ENCODE measurements around the gene CCDC170. TPM values are rescaled to one million over a fixed set of nuclear protein-coding genes. Genes with fewer than 3 reads are reported as not detected.
"Not testable (repeated sequence)": the region's sequence is repeated elsewhere in the genome, so short reads cannot be mapped to it uniquely, and the experiment has no call there.

The CCDC170 gene
- 0.22 TPM for polyA plus RNA-seq (2013, experiment 1 of 2)
- polyA plus RNA-seq (2013, experiment 2 of 2): 0.56 TPM

- 1% methylated on average over 32 to 45 of the region's 58 CpGs for WGBS, 2 experiments (ENCODE audit: insufficient coverage in 2 of 2)
- H3K36me3 ChIP-seq (ENCODE audit: control insufficient read depth, insufficient read depth, low read length): no peaks in the 10 kb centered on the region
- no peaks in the 10 kb centered on the region for H3K9me3 ChIP-seq (ENCODE audit: control insufficient read depth, low read length)
- peak within 1 kb of the TSS; percentile 53 for H3K27ac ChIP-seq (ENCODE audit: low read depth, low read length, severe bottlenecking)
- H3K4me3 ChIP-seq (ENCODE audit: extremely low read depth, insufficient read depth, low read length, poor library complexity, severe bottlenecking): peak within 1 kb of the TSS; percentile 59
- no peaks in the 10 kb centered on the region for H3K4me1 ChIP-seq (ENCODE audit: control insufficient read depth, insufficient read depth, low read length, poor library complexity, severe bottlenecking)
Observed at GRCh38 chr6:151493804-151494234, at the start of gene CCDC170. Gene CCDC170 (plus strand): TSS chr6:151494017. CDS start chr6:151494129, 112 bp downstream.

GRCh38 chr6:151445482-151445881 is 48.3 kb upstream of the CCDC170 start:
- WGBS, 2 experiments (ENCODE audit: insufficient coverage in 2 of 2): 94% methylated on average over 2 of the region's 5 CpGs; no CpG with 5 or more reads in 1 of the 2 experiments
- H3K4me1 ChIP-seq (ENCODE audit: control insufficient read depth, insufficient read depth, low read length, poor library complexity, severe bottlenecking): peaks cover 7% of the 10 kb centered on the region
- H3K36me3 ChIP-seq (ENCODE audit: control insufficient read depth, insufficient read depth, low read length): peaks cover 30% of the 10 kb centered on the region
- H3K27ac ChIP-seq (ENCODE audit: low read depth, low read length, severe bottlenecking): no peak overlapping the region
- no peak overlapping the region for H3K4me3 ChIP-seq (ENCODE audit: extremely low read depth, insufficient read depth, low read length, poor library complexity, severe bottlenecking)
- H3K9me3 ChIP-seq (ENCODE audit: control insufficient read depth, low read length): no peaks in the 10 kb centered on the region

- WGBS, 2 experiments (ENCODE audit: insufficient coverage in 2 of 2): 100% methylated on average over 2 to 3 of the region's 4 CpGs
- peaks cover 7% of the 10 kb centered on the region for H3K4me1 ChIP-seq (ENCODE audit: control insufficient read depth, insufficient read depth, low read length, poor library complexity, severe bottlenecking)
- H3K4me3 ChIP-seq (ENCODE audit: extremely low read depth, insufficient read depth, low read length, poor library complexity, severe bottlenecking): no peak overlapping the region
- no peaks in the 10 kb centered on the region for H3K9me3 ChIP-seq (ENCODE audit: control insufficient read depth, low read length)
- no peak overlapping the region for H3K27ac ChIP-seq (ENCODE audit: low read depth, low read length, severe bottlenecking)
- peaks cover 25% of the 10 kb centered on the region for H3K36me3 ChIP-seq (ENCODE audit: control insufficient read depth, insufficient read depth, low read length)
Observed at GRCh38 chr6:151447237-151447636, 46.6 kb upstream of the CCDC170 start.

GRCh38 chr6:151448623-151449022 is 45.2 kb upstream of the CCDC170 start:
- 90 to 94% methylated on average over 9 to 12 of the region's 12 CpGs for WGBS, 2 experiments (ENCODE audit: insufficient coverage in 2 of 2)
- H3K27ac ChIP-seq (ENCODE audit: low read depth, low read length, severe bottlenecking): no peak overlapping the region
- peaks cover 17% of the 10 kb centered on the region for H3K36me3 ChIP-seq (ENCODE audit: control insufficient read depth, insufficient read depth, low read length)
- no peaks in the 10 kb centered on the region for H3K9me3 ChIP-seq (ENCODE audit: control insufficient read depth, low read length)
- peaks cover 5% of the 10 kb centered on the region for H3K4me1 ChIP-seq (ENCODE audit: control insufficient read depth, insufficient read depth, low read length, poor library complexity, severe bottlenecking)
- H3K4me3 ChIP-seq (ENCODE audit: extremely low read depth, insufficient read depth, low read length, poor library complexity, severe bottlenecking): no peak overlapping the region

GRCh38 chr6:151450928-151451327 is 42.9 kb upstream of the CCDC170 start:
- H3K27ac ChIP-seq (ENCODE audit: low read depth, low read length, severe bottlenecking); H3K4me1 ChIP-seq (ENCODE audit: control insufficient read depth, insufficient read depth, low read length, poor library complexity, severe bottlenecking); H3K36me3 ChIP-seq (ENCODE audit: control insufficient read depth, insufficient read depth, low read length); H3K9me3 ChIP-seq (ENCODE audit: control insufficient read depth, low read length): not testable (repeated sequence)
- 58% methylated on average over 2 of the region's 6 CpGs; no CpG with 5 or more reads in 1 of the 2 experiments for WGBS, 2 experiments (ENCODE audit: insufficient coverage in 2 of 2)
- H3K4me3 ChIP-seq (ENCODE audit: extremely low read depth, insufficient read depth, low read length, poor library complexity, severe bottlenecking): peak overlapping the region; percentile 68

GRCh38 chr6:151451417-151451949 is 42.3 kb upstream of the CCDC170 start:
- H3K27ac ChIP-seq (ENCODE audit: low read depth, low read length, severe bottlenecking): peak overlapping the region; percentile 87
- H3K4me1 ChIP-seq (ENCODE audit: control insufficient read depth, insufficient read depth, low read length, poor library complexity, severe bottlenecking): peaks cover 2% of the 10 kb centered on the region
- no peaks in the 10 kb centered on the region for H3K9me3 ChIP-seq (ENCODE audit: control insufficient read depth, low read length)
- 4% methylated on average over 17 to 21 of the region's 22 CpGs for WGBS, 2 experiments (ENCODE audit: insufficient coverage in 2 of 2)
- no peaks in the 10 kb centered on the region for H3K36me3 ChIP-seq (ENCODE audit: control insufficient read depth, insufficient read depth, low read length)
- H3K4me3 ChIP-seq (ENCODE audit: extremely low read depth, insufficient read depth, low read length, poor library complexity, severe bottlenecking): peak overlapping the region; percentile 68

GRCh38 chr6:151451950-151452749 is 41.7 kb upstream of the CCDC170 start, which contains the start of gene RMND1:
Gene RMND1 (minus strand): TSS chr6:151452126. CDS start chr6:151445811, 6,315 bp downstream.
- WGBS, 2 experiments (ENCODE audit: insufficient coverage in 2 of 2): 0% methylated on average over 67 to 68 of the region's 74 CpGs
- H3K9me3 ChIP-seq (ENCODE audit: control insufficient read depth, low read length): no peaks in the 10 kb centered on the region
- H3K27ac ChIP-seq (ENCODE audit: low read depth, low read length, severe bottlenecking): peak within 1 kb of the TSS; percentile 89
- no peaks in the 10 kb centered on the region for H3K36me3 ChIP-seq (ENCODE audit: control insufficient read depth, insufficient read depth, low read length)
- H3K4me3 ChIP-seq (ENCODE audit: extremely low read depth, insufficient read depth, low read length, poor library complexity, severe bottlenecking): peak within 1 kb of the TSS; percentile 68
- peaks cover 2% of the 10 kb centered on the region for H3K4me1 ChIP-seq (ENCODE audit: control insufficient read depth, insufficient read depth, low read length, poor library complexity, severe bottlenecking)

- Histone ChIP-seq H3K27ac (ENCODE audit: low read depth, low read length, severe bottlenecking) (peak overlapping the region; percentile 89), H3K4me3 (ENCODE audit: extremely low read depth, insufficient read depth, low read length, poor library complexity, severe bottlenecking) (peak overlapping the region; percentile 68), H3K4me1 (ENCODE audit: control insufficient read depth, insufficient read depth, low read length, poor library complexity, severe bottlenecking) (peaks cover 2% of the 10 kb centered on the region), H3K9me3 (ENCODE audit: control insufficient read depth, low read length) (no peaks in the 10 kb centered on the region), H3K36me3 (ENCODE audit: control insufficient read depth, insufficient read depth, low read length) (peaks cover 2% of the 10 kb centered on the region)
- WGBS, 2 experiments (ENCODE audit: insufficient coverage in 2 of 2): 0 to 7% methylated on average over 5 to 11 of the region's 24 CpGs
Observed at GRCh38 chr6:151452750-151453427, 40.9 kb upstream of the CCDC170 start.

- H3K4me3 ChIP-seq (ENCODE audit: extremely low read depth, insufficient read depth, low read length, poor library complexity, severe bottlenecking); H3K9me3 ChIP-seq (ENCODE audit: control insufficient read depth, low read length); H3K4me1 ChIP-seq (ENCODE audit: control insufficient read depth, insufficient read depth, low read length, poor library complexity, severe bottlenecking); H3K27ac ChIP-seq (ENCODE audit: low read depth, low read length, severe bottlenecking): not testable (repeated sequence)
- H3K36me3 ChIP-seq (ENCODE audit: control insufficient read depth, insufficient read depth, low read length): peaks cover 30% of the 10 kb centered on the region
- WGBS, 2 experiments (ENCODE audit: insufficient coverage in 2 of 2): 44% methylated on average over 3 of the region's 10 CpGs; no CpG with 5 or more reads in 1 of the 2 experiments
Observed at GRCh38 chr6:151455751-151456398, 37.9 kb upstream of the CCDC170 start.

GRCh38 chr6:151461673-151462072 is 32.1 kb upstream of the CCDC170 start:
- WGBS, 2 experiments (ENCODE audit: insufficient coverage in 2 of 2): 100% methylated on average over 4 of the region's 4 CpGs
- peaks cover 59% of the 10 kb centered on the region for H3K36me3 ChIP-seq (ENCODE audit: control insufficient read depth, insufficient read depth, low read length)
- H3K27ac ChIP-seq (ENCODE audit: low read depth, low read length, severe bottlenecking): no peak overlapping the region
- H3K9me3 ChIP-seq (ENCODE audit: control insufficient read depth, low read length): no peaks in the 10 kb centered on the region
- H3K4me1 ChIP-seq (ENCODE audit: control insufficient read depth, insufficient read depth, low read length, poor library complexity, severe bottlenecking): no peaks in the 10 kb centered on the region
- H3K4me3 ChIP-seq (ENCODE audit: extremely low read depth, insufficient read depth, low read length, poor library complexity, severe bottlenecking): no peak overlapping the region

All from mesodermal cell (in vitro differentiated cells).